ENCODE data around the gene FKBP14. TPM values are rescaled to one million over a fixed set of nuclear protein-coding genes. Genes with fewer than 3 reads are reported as not detected.
A peak's percentile ranks its signal among the peaks of the same experiment; 100 is the strongest.

Gene FKBP14
- total RNA-seq, 2 experiments from 2014 or later: 7.2 to 8.3 TPM

GRCh38 chr7:29988424-29989256 lies 37.9 kb downstream of the FKBP14 start:
- no peaks in the 10 kb centered on the region for H3K36me3 Mint-ChIP-seq (ENCODE audit: low read depth)
- peaks cover 40% of the 10 kb centered on the region for H3K27me3 Mint-ChIP-seq
- peaks cover 4% of the 10 kb centered on the region for H3K9me3 Mint-ChIP-seq (ENCODE audit: low read depth)
- peaks cover 10% of the 10 kb centered on the region for H3K4me1 Mint-ChIP-seq
- peak overlapping the region; percentile 65 for H3K4me3 Mint-ChIP-seq
- ChIA-PET POLR2A (no interaction called here), CTCF (no interaction called here)
- H3K27ac Mint-ChIP-seq: peak overlapping the region; percentile 26
- ATAC-seq: peak; percentile 50
- intact Hi-C loops (cut with DNase I, micrococcal nuclease): loop anchor here in 1 of 2 experiments (2.0 kb wide), 1 partner anchor 40 kb away; the partner anchor contains the start of gene PLEKHA8
- peak; percentile 56 for DNase-seq

DNA sequence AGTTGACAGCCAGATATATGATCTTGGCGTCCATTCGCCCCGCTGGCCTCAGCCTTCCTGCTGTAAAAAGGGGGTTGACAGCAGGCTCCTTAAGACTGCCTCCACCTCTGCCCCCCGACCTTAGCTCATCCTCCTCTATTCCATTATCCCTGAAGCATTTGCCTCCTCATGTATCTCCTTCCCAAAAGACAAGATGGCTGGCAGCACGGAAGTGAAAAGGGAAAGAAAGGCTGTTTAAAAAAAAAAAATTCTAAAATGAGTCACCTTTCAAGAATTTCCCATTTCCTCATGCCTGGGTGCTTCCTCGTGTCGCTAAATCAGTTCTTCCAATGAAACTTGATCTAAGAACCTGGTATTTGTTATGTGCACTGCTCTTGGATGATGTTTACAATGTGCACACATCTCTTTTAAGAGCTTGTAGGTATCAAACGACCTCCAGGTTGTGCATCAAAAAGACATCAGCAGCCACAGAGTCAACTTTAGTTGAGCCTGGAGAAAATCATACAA lies 38.6 kb downstream of the FKBP14 start:
- Mint-ChIP-seq H3K27ac (no peak overlapping the region), H3K27me3 (peaks cover 43% of the 10 kb centered on the region), H3K9me3 (ENCODE audit: low read depth) (peaks cover 4% of the 10 kb centered on the region), H3K4me1 (peaks cover 10% of the 10 kb centered on the region), H3K4me3 (peak overlapping the region; percentile 65), H3K36me3 (ENCODE audit: low read depth) (no peaks in the 10 kb centered on the region)
- ChIA-PET CTCF (no interaction called here), POLR2A (no interaction called here)
- DNase-seq (no peak), ATAC-seq (no peak)
- intact Hi-C loops (cut with DNase I, micrococcal nuclease): loop anchor here in 1 of 2 experiments (2.0 kb wide), 1 partner anchor 41 kb away; the partner anchor contains the start of gene PLEKHA8

DNA sequence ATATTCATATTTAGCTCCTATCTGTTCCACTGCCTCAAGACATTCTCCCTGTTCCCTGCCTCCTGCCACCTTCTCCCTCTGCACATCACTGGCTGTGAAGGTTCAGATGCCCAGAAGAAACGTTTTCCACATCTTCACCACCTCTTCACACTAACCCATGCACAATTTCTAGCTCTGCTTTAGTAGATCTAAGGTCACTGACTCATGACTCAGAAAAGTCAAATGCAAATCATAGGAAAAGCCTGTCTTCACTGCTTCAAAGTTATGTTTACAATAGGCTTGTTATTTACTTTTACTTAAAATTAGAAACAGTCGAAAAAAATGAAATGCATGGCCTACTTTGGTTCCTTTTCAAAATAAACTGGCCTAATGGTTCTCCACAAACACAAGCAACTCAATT lies 39.4 kb downstream of the FKBP14 start:
- H3K4me1 Mint-ChIP-seq: peaks cover 10% of the 10 kb centered on the region
- ATAC-seq (no peak), DNase-seq (no peak)
- CTCF ChIA-PET: interaction anchor here (1.8 kb wide), 1 partner anchor 11 kb away, joined by 3 read pairs; no protein-coding TSS in a partner anchor
- H3K27ac Mint-ChIP-seq: no peak overlapping the region
- no peaks in the 10 kb centered on the region for H3K9me3 Mint-ChIP-seq (ENCODE audit: low read depth)
- H3K36me3 Mint-ChIP-seq (ENCODE audit: low read depth): no peaks in the 10 kb centered on the region
- POLR2A ChIA-PET: no interaction called here
- intact Hi-C loops (cut with DNase I, micrococcal nuclease): no loop called here
- peaks cover 43% of the 10 kb centered on the region for H3K27me3 Mint-ChIP-seq
- H3K4me3 Mint-ChIP-seq: no peak overlapping the region

DNA sequence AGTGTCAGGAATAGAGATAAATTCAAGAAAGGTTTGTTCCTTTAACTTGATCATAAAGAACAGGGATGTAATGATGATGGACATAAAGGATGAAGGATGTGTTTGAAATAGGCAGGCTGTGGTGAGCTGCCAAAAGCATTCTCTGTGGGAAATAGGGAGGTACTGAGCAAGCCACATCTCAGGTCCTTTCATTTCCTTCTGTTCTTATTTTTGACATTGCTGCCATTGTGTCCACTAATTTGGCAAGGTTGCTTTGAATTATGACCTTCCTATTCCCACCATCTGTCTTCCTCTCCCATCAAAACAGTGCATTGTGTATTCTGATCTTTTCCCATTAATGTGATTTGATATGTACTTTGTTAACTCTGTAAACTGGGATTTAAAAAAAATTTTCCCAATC lies 46.4 kb downstream of the FKBP14 start:
- CTCF ChIA-PET: interaction anchor here (1.5 to 2.0 kb wide), 2 partner anchors 23 to 82 kb away, joined by 4 to 6 read pairs; no protein-coding TSS in a partner anchor
- ATAC-seq (no peak), DNase-seq (no peak)
- Mint-ChIP-seq H3K27me3 (peaks cover 6% of the 10 kb centered on the region), H3K4me1 (no peaks in the 10 kb centered on the region), H3K36me3 (ENCODE audit: low read depth) (no peaks in the 10 kb centered on the region), H3K27ac (no peak overlapping the region), H3K9me3 (ENCODE audit: low read depth) (no peaks in the 10 kb centered on the region), H3K4me3 (no peak overlapping the region)
- POLR2A ChIA-PET: no interaction called here
- intact Hi-C loops (cut with DNase I, micrococcal nuclease): no loop called here

- H3K4me3 Mint-ChIP-seq: no peak overlapping the region
- ChIA-PET POLR2A (no interaction called here), CTCF (interaction anchor here (0.7 to 1.4 kb wide), 3 partner anchors 14 to 83 kb away, joined by 3 to 7 read pairs (median 3); no protein-coding TSS in a partner anchor)
- no peaks in the 10 kb centered on the region for H3K9me3 Mint-ChIP-seq (ENCODE audit: low read depth)
- DNase-seq (peak; percentile 25), ATAC-seq (peak; percentile 47)
- H3K36me3 Mint-ChIP-seq (ENCODE audit: low read depth): no peaks in the 10 kb centered on the region
- H3K27me3 Mint-ChIP-seq: peaks cover 3% of the 10 kb centered on the region
- no peaks in the 10 kb centered on the region for H3K4me1 Mint-ChIP-seq
- intact Hi-C loops (cut with DNase I, micrococcal nuclease): no loop called here
- H3K27ac Mint-ChIP-seq: no peak overlapping the region
Measured at GRCh38 chr7:29977886-29978651, 48.4 kb downstream of the FKBP14 start.

- no peaks in the 10 kb centered on the region for H3K9me3 Mint-ChIP-seq (ENCODE audit: low read depth)
- no peaks in the 10 kb centered on the region for H3K4me1 Mint-ChIP-seq
- ChIA-PET CTCF (interaction anchor here (0.7 to 1.4 kb wide), 6 partner anchors 9 to 958 kb away, joined by 3 to 7 read pairs (median 3); no protein-coding TSS in a partner anchor), POLR2A (no interaction called here)
- no peaks in the 10 kb centered on the region for H3K36me3 Mint-ChIP-seq (ENCODE audit: low read depth)
- H3K4me3 Mint-ChIP-seq: no peak overlapping the region
- ATAC-seq (no peak), DNase-seq (no peak)
- H3K27me3 Mint-ChIP-seq: peaks cover 3% of the 10 kb centered on the region
- intact Hi-C loops (cut with DNase I, micrococcal nuclease): no loop called here
- H3K27ac Mint-ChIP-seq: no peak overlapping the region
Measured at GRCh38 chr7:29976673-29977415, 49.7 kb downstream of the FKBP14 start.

GRCh38 chr7:29976266-29976665 lies 50.2 kb downstream of the FKBP14 start:
- CTCF ChIA-PET: interaction anchor here (0.7 to 1.2 kb wide), 3 partner anchors 10 to 959 kb away, joined by 3 to 6 read pairs (median 3); no protein-coding TSS in a partner anchor
- peaks cover 3% of the 10 kb centered on the region for H3K27me3 Mint-ChIP-seq
- POLR2A ChIA-PET: no interaction called here
- no peak overlapping the region for H3K27ac Mint-ChIP-seq
- H3K4me3 Mint-ChIP-seq: no peak overlapping the region
- no peak for DNase-seq
- no peak for ATAC-seq
- intact Hi-C loops (cut with DNase I, micrococcal nuclease): no loop called here
- H3K9me3 Mint-ChIP-seq (ENCODE audit: low read depth): no peaks in the 10 kb centered on the region
- no peaks in the 10 kb centered on the region for H3K36me3 Mint-ChIP-seq (ENCODE audit: low read depth)
- no peaks in the 10 kb centered on the region for H3K4me1 Mint-ChIP-seq

- H3K36me3 Mint-ChIP-seq (ENCODE audit: low read depth): no peaks in the 10 kb centered on the region
- H3K27me3 Mint-ChIP-seq: peaks cover 3% of the 10 kb centered on the region
- CTCF ChIA-PET: interaction anchor here (1.1 kb wide), 1 partner anchor 9 kb away, joined by 5 read pairs; no protein-coding TSS in a partner anchor
- DNase-seq: no peak
- no peaks in the 10 kb centered on the region for H3K9me3 Mint-ChIP-seq (ENCODE audit: low read depth)
- intact Hi-C loops (cut with DNase I, micrococcal nuclease): no loop called here
- H3K27ac Mint-ChIP-seq: no peak overlapping the region
- POLR2A ChIA-PET: no interaction called here
- H3K4me3 Mint-ChIP-seq: no peak overlapping the region
- H3K4me1 Mint-ChIP-seq: no peaks in the 10 kb centered on the region
- ATAC-seq: no peak
Measured at GRCh38 chr7:29975561-29975960, 50.9 kb downstream of the FKBP14 start.

DNA sequence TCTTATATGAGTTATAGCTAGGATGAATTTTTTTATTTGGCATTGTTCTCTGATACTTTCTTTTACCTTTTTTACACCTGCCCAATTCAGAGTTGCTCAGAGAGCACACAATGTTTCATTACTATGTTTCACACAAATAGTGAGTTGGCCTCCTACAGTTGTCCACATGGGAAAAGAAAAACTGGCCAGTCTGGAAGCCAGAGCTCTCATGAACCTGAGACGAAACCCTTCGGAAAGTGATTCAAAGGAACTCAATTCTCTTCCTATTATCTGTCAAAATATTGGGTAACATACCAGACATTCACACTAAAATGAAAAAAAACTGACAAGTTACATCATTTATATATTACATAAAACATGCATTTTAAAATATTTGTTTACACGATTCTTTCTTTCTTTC lies 52.2 kb downstream of the FKBP14 start:
- no peaks in the 10 kb centered on the region for H3K9me3 Mint-ChIP-seq (ENCODE audit: low read depth)
- ATAC-seq: no peak
- H3K27me3 Mint-ChIP-seq: peaks cover 4% of the 10 kb centered on the region
- no peaks in the 10 kb centered on the region for H3K36me3 Mint-ChIP-seq (ENCODE audit: low read depth)
- intact Hi-C loops (cut with DNase I, micrococcal nuclease): no loop called here
- peaks cover 10% of the 10 kb centered on the region for H3K4me1 Mint-ChIP-seq
- DNase-seq: no peak
- no peak overlapping the region for H3K27ac Mint-ChIP-seq
- CTCF ChIA-PET: no interaction called here
- H3K4me3 Mint-ChIP-seq: no peak overlapping the region
- POLR2A ChIA-PET: interaction anchor here (0.6 kb wide), 1 partner anchor 43 kb away, joined by 4 read pairs; no protein-coding TSS in a partner anchor

GRCh38 chr7:29972315-29972669 lies 54.2 kb downstream of the FKBP14 start:
- Mint-ChIP-seq H3K36me3 (ENCODE audit: low read depth) (no peaks in the 10 kb centered on the region), H3K4me1 (peaks cover 13% of the 10 kb centered on the region), H3K27me3 (peaks cover 4% of the 10 kb centered on the region), H3K4me3 (no peak overlapping the region), H3K27ac (no peak overlapping the region), H3K9me3 (ENCODE audit: low read depth) (no peaks in the 10 kb centered on the region)
- ATAC-seq (no peak), DNase-seq (no peak)
- intact Hi-C loops (cut with DNase I, micrococcal nuclease): no loop called here
- POLR2A ChIA-PET: no interaction called here
- CTCF ChIA-PET: interaction anchor here (0.6 kb wide), 1 partner anchor 112 kb away, joined by 3 read pairs; no protein-coding TSS in a partner anchor

Measured in activated CD4-positive, alpha-beta T cell treated with anti-CD3 and anti-CD28 coated beads for 36 hours (primary cell).